GM12865 (cell line): ENCODE measurements around the gene MRPL51.
"Not testable (repeated sequence)": the region's sequence is repeated elsewhere in the genome, so short reads cannot be mapped to it uniquely, and the experiment has no call there.

Source experiments
- DNase-seq: peaks from one replicate; pipeline ENCODE4 v3.0.0; 2010; ENCODE audit warnings: low read depth
- H3K4me3 ChIP-seq: 2 replicates; pipeline ENCODE4 v1.5.1; 2011; ENCODE audit warnings: mild to moderate bottlenecking, low read depth, low read length, control low read depth
- TF ChIP-seq, protein P1 (sequence below): IDR thresholded peaks from 2 replicates; pipeline ENCODE4 v1.5.1; 2011; ENCODE audit warnings: low read length, control low read depth, low read depth, inconsistent platforms; ENCODE audit not compliant: insufficient read depth; ENCODE audit errors: missing control alignments

Gene MRPL51

GRCh38 chr12:6524648-6525047 lies 31.6 kb upstream of the MRPL51 start:
- TF ChIP-seq, protein P1, sequence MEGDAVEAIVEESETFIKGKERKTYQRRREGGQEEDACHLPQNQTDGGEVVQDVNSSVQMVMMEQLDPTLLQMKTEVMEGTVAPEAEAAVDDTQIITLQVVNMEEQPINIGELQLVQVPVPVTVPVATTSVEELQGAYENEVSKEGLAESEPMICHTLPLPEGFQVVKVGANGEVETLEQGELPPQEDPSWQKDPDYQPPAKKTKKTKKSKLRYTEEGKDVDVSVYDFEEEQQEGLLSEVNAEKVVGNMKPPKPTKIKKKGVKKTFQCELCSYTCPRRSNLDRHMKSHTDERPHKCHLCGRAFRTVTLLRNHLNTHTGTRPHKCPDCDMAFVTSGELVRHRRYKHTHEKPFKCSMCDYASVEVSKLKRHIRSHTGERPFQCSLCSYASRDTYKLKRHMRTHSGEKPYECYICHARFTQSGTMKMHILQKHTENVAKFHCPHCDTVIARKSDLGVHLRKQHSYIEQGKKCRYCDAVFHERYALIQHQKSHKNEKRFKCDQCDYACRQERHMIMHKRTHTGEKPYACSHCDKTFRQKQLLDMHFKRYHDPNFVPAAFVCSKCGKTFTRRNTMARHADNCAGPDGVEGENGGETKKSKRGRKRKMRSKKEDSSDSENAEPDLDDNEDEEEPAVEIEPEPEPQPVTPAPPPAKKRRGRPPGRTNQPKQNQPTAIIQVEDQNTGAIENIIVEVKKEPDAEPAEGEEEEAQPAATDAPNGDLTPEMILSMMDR = no peak
- no peak for DNase-seq
- no peak overlapping the region for H3K4me3 ChIP-seq

GRCh38 chr12:6523708-6524107 lies 30.6 kb upstream of the MRPL51 start:
- no peak overlapping the region for H3K4me3 ChIP-seq
- TF ChIP-seq, protein P1 = no peak
- DNase-seq = no peak

DNA sequence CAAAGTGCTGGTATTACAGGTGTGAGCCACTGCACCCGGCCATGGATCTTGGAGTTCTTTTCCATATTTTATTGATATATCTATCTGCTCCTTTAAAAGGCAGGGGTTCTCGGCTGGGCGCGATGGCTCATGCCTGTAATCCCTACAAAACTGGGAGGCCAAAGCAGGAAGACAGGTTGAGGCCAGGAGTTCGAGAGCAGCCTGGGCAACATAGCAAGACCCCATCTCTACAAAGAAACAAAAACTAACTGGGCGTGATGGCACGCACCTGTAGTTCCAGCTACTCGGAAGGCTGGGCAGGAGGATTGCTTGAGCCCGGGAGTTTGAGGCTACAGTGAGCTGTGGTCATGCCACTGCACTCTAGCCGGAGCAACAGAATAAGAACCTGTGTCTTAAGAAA lies 29.1 kb upstream of the MRPL51 start:
- TF ChIP-seq, protein P1 = no peak
- H3K4me3 ChIP-seq = no peak overlapping the region
- no peak for DNase-seq

- TF ChIP-seq, protein P1 = no peak
- DNase-seq = no peak
- H3K4me3 ChIP-seq = no peak overlapping the region
Measured at GRCh38 chr12:6520186-6520585, 27.1 kb upstream of the MRPL51 start.

DNA sequence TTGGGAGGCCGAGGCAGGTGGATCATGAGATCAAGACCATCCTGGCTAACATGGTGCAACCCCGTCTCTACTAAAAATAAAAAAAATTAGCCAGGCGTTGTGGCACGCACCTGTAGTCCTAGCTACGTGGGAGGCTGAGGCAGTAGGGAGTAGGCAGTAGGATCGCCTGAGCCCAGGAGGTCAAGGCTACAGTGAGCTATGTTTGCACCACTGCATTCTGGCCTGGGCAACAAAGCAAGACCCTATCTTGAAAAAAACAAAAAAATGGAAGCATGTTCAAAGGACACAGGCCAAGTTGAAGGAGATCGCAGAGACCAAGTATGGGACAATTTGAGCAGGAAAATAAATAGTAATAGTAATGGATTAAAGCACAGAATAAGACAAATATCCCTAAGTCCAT lies 15.0 kb upstream of the MRPL51 start:
- no peak for DNase-seq
- no peak overlapping the region for H3K4me3 ChIP-seq
- TF ChIP-seq, protein P1 = no peak

GRCh38 chr12:6507102-6507998 lies 14.3 kb upstream of the MRPL51 start:
- TF ChIP-seq, protein P1 = no peak
- H3K4me3 ChIP-seq = no peak overlapping the region
- no peak for DNase-seq

DNA sequence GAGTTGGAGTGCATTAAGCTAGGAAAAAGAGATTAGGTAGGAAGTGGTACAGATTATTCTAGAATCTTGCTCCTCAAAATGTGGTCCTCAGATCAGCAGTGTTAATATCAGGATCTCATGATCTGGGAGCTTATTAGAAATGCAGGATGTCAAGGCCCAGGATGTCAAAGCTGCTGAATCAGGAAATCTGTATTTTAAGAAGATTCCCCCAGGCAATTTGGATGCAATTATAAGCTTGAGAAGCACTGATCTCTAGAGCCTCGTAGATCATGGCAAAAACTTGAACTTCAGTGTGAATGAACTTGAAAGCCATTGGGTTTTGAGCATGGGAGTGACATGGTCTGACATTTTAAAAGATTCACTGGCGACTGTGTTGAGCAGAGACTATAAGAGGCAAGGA lies 7.4 kb upstream of the MRPL51 start:
- TF ChIP-seq, protein P1 = no peak
- no peak overlapping the region for H3K4me3 ChIP-seq

GRCh38 chr12:6497291-6497690 lies 4.2 kb upstream of the MRPL51 start:
- DNase-seq, H3K4me3 ChIP-seq: not testable (repeated sequence)

More for the DNA sequence above, 7.4 kb upstream of the MRPL51 start:
- no peak for DNase-seq
